ENCODE measurements around the gene ZMYM1.
"Not testable (repeated sequence)": the region's sequence is repeated elsewhere in the genome, so short reads cannot be mapped to it uniquely, and the experiment has no call there.

Gene ZMYM1

GRCh38 chr1:35079003-35079930, at the start of gene ZMYM1:
Gene ZMYM1, plus strand, starts transcription at chr1:35079385. Its CDS starts 14,603 bp downstream, at chr1:35093988.
- DNase-seq (ENCODE audit: low read depth in 2 of 2) = peak; percentile 76 to 78

DNA sequence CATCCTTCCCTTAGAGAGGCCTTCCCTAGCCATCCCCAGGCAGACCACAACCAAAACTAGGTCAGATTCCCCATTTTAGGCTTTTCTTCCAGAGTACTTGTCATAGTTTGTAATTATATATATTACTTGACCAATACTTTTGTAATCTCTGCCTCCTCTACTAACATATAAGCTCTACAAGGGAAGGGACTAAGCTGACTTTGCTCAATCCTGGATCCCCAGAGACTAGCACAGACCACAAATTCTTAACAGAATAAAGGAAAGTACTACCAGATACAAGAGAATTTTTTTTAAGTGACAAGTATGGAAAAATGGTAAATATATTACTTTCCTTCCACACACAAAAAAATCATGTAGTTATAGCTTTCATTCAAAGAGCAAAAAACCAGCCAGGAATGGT, 49.4 kb upstream of the ZMYM1 start:
- DNase-seq (ENCODE audit: low read depth in 2 of 2) = no peak

- DNase-seq (ENCODE audit: low read depth in 2 of 2) = no peak
Measured at GRCh38 chr1:35030338-35030737, 48.8 kb upstream of the ZMYM1 start.

DNA sequence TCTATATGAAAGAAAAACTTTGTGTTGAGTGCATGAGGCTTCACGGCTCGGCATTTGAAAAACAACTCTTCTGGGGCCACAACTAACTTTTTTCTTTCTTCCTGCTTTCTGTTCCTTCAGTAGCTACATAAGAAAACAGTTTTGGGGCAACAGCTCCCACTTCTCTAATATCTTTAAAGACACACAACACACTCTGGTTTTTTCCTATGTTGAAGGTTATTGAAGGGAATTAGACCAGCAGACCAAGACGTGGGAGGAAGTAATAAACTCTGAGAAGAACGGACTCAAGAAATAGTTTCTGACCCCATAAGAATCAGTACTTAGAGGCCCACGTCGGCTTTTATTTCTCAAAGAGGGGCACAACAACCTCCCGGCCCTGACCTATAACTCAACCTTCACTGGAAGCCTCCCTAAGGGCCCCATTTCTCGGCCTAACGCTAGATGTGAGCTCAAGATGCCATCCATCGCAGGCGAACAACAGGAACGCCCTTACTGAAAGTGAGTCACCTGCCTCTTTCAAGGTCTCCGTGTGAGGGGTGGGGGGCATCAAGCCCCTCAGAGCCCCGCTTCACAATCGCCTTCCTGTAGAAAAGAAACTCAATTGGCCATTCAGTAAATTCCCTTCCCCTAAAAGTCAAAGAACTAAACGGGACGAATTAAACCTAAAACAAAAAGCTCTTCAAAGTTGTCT, 48.3 kb upstream of the ZMYM1 start:
- DNase-seq (ENCODE audit: low read depth in 2 of 2) = peak; percentile 27 to 32

GRCh38 chr1:35032384-35032739, 46.8 kb upstream of the ZMYM1 start:
- no peak for DNase-seq (ENCODE audit: low read depth in 2 of 2)

DNA sequence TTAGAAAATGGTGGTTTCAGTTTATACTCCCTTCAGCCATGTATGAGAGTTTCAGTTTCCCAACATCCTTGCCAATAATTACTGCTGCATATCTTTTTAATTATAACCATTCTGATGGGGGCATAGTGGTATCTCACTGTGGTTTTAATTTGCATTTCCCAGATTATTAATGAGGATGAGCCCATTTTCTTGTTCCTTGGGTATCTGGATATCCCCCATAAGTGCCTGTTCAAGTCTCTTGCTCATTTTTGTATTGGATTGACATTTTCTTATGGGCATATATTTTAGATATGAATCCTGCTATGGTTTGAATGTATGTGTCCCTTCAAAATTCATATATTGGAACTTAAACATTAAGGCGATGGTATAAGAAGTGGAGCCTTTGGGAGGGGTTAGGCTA, 45.8 kb upstream of the ZMYM1 start:
- no peak for DNase-seq (ENCODE audit: low read depth in 2 of 2)

DNA sequence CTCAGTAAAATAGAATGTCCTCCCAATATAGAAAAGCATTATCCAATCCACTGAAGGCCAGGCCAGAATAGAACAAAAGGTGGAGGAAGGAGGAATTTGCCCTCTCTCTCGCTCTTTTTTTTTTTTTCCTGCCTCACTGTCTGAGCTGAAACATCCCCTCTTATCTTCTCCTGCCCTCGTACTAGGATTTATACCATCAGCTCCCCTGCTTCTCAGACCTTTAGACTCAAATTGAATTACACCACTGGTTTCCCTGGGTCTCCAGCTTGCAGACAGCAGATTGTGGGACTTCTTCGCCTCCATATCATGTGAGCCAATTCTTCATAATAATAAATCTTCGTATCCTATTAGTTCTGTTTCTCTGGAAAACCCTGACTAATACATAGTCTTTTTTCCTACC, 42.6 kb upstream of the ZMYM1 start:
- DNase-seq (ENCODE audit: low read depth in 2 of 2) = no peak

GRCh38 chr1:35037206-35037605, 42.0 kb upstream of the ZMYM1 start:
- no peak for DNase-seq (ENCODE audit: low read depth in 2 of 2)

DNA sequence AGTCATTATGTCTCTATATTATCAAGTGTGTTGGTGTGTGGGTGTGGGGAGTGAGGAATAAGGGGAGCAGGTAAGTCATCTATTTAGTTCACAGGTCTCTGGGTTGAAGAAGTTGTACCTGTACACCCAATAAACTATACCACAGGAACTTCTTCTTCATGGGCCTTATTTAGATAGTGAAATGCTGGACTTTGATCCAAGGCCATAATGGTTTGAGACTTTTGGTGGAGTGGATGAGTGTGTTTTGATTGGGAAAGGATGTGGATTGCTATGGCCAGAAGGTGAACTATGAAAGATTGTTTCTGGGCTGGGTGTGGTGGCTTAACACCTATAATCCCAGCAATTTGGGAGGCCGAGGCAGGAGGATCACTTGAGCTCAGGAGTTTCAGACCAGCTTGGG, 40.5 kb upstream of the ZMYM1 start:
- no peak for DNase-seq (ENCODE audit: low read depth in 2 of 2)

DNA sequence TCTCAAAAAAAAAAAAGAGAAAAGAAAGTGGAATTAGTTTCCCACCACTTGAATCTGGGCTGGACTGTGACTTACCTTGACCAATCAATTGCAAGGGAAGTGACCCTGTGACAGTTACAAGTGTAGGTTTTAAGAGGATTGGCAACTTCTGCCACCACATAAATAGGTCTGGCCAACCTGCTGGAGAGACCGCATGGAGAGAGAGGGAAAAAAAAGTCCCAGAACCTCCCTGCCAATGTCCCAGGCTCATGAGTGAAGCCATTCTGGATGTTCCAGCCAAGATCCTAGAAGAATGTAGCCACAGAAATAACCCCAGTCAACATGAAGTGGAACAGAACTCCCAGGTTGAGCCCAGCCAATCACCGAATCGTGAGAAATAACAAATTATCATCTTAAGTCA, 35.7 kb upstream of the ZMYM1 start:
- DNase-seq (ENCODE audit: low read depth in 2 of 2) = no peak

DNA sequence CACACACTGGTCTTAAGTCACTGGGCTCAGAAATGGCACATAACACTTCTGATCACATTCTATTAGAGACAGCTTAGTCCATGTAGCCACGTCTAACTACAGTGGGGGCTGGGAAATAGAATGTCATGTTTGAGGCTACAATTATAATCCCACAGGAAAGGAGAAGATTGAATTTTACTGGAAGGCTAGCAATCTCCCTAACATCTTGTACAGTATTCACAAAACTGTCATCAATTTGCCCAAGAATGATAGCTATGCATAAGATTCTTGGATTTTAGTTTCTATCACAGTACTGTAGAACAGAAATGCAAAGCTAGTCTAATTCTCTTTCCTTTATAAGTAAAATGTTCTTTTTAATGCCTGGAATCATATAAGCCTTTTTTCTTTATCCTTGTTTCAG, 34.8 kb upstream of the ZMYM1 start:
- DNase-seq (ENCODE audit: low read depth in 2 of 2) = no peak

DNA sequence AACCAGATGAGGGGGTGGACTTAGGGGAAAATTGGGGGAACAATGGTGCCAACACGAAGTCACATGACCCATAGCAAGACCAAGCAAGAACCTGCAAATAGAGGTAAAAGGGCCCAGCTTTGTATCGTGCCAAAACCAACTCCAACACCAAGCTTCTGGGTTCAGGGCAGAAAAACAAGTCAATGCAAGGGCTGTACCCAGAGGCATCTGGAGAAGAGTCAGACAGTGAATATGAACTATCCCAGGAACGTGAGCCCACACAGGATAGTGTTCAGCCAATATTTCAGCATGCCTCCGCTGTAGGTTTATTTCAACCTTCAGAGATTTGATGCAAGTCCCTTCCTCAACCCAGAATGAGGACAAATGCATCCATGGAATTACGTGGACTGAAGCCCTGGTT, 32.5 kb upstream of the ZMYM1 start:
- DNase-seq (ENCODE audit: low read depth in 2 of 2) = no peak

DNA sequence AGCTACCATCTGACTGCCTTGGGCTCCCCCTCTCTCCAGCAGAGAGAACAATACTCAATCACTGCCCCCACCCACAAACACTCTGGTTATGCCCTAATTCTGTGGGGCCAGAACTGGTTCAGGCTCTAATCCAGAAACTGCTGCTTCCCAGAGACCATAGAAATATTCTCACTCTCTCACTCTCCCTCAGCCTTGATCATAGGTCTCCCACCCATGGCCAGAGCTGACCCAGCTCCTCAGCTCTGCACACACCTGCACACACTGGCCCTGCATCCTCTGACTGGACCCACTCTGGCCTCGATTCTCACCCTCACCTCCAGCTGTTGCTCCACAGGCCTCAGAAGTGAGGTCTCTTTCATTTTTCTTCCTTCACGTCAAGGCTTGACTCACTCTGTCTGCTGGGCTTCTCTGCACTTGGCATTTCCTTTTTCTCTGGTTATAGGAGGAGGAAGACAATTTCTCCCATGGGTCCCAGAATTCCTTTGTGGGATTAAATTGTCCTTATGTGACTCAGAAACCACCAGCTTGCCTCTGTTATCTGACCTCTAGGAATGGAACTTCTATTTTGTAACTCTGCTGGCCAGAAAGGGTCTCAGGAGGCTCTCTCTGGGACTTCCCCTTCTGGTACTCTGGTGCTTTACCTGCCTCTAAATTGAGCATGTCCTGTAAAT, 31.9 kb upstream of the ZMYM1 start:
- DNase-seq (ENCODE audit: low read depth in 2 of 2) = no peak

DNA sequence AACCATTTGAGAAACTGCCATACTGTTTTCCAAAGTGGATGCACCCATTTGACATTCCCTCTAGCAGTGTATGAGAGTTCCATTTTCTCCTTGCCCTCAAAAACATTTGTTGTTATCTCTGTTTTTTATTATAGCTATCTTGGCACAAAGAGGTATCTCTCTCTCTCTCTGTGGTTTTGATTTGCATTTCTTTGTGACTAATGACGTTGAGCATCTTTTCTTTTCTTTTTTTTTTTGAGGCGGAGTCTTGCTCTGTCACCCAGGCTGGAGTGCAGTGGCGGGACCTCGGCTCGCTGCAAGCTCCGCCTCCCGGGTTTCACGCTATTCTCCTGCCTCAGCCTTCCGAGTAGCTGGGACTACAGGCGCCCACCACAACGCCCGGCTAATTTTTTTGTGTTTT, 30.1 kb upstream of the ZMYM1 start:
- DNase-seq (ENCODE audit: low read depth in 2 of 2) = no peak

DNA sequence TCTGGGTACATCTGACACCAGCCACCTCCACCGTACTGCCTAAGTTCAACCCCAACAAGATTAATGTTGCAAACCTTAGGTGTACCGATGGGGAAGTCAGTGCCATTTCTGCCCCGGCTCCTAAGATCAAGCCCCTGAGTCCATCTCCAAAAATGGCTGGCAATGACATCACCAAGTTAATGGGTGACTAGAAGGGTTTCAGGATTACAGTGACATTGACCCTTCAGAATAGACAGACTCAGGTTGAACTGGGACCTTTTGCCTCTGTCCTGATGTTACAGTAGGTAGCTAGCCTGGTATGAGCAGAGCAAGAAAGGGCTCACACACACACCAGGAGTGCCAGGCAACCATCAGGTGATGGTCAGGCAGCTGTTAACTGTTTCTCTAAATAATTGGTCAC, 25.8 kb upstream of the ZMYM1 start:
- DNase-seq (ENCODE audit: low read depth in 2 of 2) = no peak

- DNase-seq (ENCODE audit: low read depth in 2 of 2) = not testable (repeated sequence)
Measured at GRCh38 chr1:35054282-35054681, 24.9 kb upstream of the ZMYM1 start.

DNA sequence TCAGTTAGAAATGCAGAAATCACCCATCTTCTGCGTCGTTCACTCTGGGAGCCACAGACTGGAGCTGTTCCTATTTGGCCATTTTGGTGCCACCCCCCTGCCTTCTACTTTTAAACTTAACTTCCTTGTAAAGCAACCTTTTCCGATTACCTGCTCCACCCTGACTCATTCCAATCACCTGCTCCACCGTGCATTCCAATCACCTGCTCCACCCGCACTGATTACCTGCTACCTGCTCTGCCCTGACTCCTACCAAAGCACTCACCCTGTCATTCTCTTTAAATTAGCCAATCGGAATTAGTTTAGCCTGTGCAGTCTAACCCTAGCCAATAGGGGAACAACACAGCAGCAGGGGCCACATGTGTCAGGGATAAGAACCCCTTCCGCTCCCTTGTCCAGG, 20.9 kb upstream of the ZMYM1 start:
- DNase-seq (ENCODE audit: low read depth in 2 of 2) = not testable (repeated sequence)

DNA sequence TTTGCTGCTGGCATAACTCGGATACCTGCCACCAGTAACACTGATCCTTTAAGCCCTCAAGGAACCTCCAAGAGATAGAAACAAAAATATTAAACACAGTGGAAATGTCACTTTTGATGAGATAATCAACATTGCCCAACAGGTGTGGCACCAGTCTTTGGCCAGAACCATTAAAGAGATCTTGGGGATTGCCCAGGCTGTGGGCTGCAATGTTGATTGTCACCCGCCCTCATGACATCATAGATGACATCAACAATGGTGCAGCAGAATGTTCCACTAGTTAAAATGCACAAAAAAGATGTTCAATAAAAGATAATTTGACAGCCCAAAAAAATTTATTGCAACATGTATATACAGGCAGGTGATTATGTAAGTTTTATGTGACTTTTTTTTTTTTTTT, 20.2 kb upstream of the ZMYM1 start:
- DNase-seq (ENCODE audit: low read depth in 2 of 2) = no peak

DNA sequence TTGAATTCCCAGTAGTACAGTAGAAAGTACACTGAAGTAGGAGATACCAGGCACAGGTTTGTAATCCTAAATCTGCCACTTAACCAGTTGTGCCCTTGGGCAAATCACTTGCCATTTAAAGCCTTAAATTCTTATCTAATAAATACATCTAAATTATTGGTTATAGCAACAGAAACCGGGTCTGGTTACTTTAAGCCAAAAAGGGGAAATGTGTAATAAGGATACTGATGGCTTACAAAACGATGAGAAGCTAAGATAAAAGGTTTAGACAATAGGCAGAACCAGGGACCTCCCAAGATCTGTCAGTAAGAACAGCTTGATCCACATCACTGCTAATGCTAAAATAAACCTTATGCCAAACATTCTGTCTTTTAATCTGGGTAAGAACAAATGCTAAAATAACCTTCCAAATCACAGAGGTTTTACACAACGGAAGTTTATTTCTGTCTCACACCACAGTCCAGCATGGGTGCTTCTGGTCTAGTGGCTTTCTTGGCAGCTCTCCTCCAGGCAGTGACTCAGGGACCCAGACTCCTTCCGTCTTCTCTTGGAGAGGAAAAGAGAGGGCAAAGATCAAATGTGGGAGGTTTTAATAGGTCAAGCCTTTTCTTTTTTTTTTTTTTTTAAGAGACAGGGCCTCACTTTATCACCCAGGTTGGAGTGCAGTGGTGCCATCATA, 16.5 kb upstream of the ZMYM1 start:
- DNase-seq (ENCODE audit: low read depth in 2 of 2) = no peak

- no peak for DNase-seq (ENCODE audit: low read depth in 2 of 2)
Measured at GRCh38 chr1:35064265-35064664, 14.9 kb upstream of the ZMYM1 start.

- DNase-seq (ENCODE audit: low read depth in 2 of 2) = no peak
Measured at GRCh38 chr1:35069746-35070145, 9.4 kb upstream of the ZMYM1 start.

GRCh38 chr1:35073265-35073811, 5.8 kb upstream of the ZMYM1 start:
- DNase-seq (ENCODE audit: low read depth in 2 of 2) = no peak
